HEK293 (cell line): Measurements from ENCODE around the gene OPN4.

Experiments used
- CTCF ChIA-PET: fragments of 350-600 bp; formaldehyde crosslinking; extraction: SDS; loops from one replicate; lab custom pipeline; 2021; ENCODE audit warnings: antibody characterized with exemption; lab: Yijun Ruan, JAX
- POLR2A ChIA-PET: fragments of 300-600 bp; formaldehyde crosslinking; extraction: SDS; loops from one replicate; lab custom pipeline; 2020; ENCODE audit warnings: antibody characterized with exemption, inconsistent platforms; lab: Yijun Ruan, JAX
- H3K27ac ChIP-seq: fragments of 200-500 bp; sonication (Bioruptor generic); 2 replicates; pipeline ENCODE4 v1.5.1; 2014; ENCODE audit warnings: low read depth, low read length, control low read depth, inconsistent platforms; ENCODE audit errors: extremely low read depth
- H3K36me3 ChIP-seq, 2 experiments: fragments of 200-500 bp in 1 of 2; sonication (Bioruptor generic) in 1 of 2; 1 replicate in 1 of 2; 2 replicates in 1 of 2; pipeline ENCODE4 v1.5.1; 2014 to 2017; ENCODE audit warnings: inconsistent platforms in 2 of 2, low read length in 2 of 2; ENCODE audit not compliant: control insufficient read depth in 2 of 2, insufficient read depth in 1 of 2
- H3K4me1 ChIP-seq: fragments of 200-500 bp; sonication (Bioruptor generic); 2 replicates; pipeline ENCODE4 v1.5.1; 2014; ENCODE audit warnings: mild to moderate bottlenecking, low read length, inconsistent platforms; ENCODE audit not compliant: control insufficient read depth, insufficient read depth
- H3K4me3 ChIP-seq: 2 replicates; pipeline ENCODE4 v1.5.1; 2011; ENCODE audit warnings: low read depth, mild to moderate bottlenecking, control low read depth, low read length, moderate library complexity
- H3K9me3 ChIP-seq: fragments of 200-500 bp; sonication (Bioruptor generic); 2 replicates; pipeline ENCODE4 v1.5.1; 2014; ENCODE audit warnings: low read depth, low read length, inconsistent platforms; ENCODE audit not compliant: control insufficient read depth, insufficient read depth
- BCL11A ChIP-seq: fragments of 450-650 bp; formaldehyde crosslinking; IDR thresholded peaks from 2 replicates; pipeline ENCODE4 v1.5.1; 2016; ENCODE audit warnings: low read depth, missing biosample characterization, missing genetic modification characterization
- GLIS1 ChIP-seq: fragments of 450-650 bp; formaldehyde crosslinking; IDR thresholded peaks from 2 replicates; pipeline ENCODE4 v1.5.1; 2016; ENCODE audit warnings: missing biosample characterization, missing genetic modification characterization
- PATZ1 ChIP-seq: fragments of 450-650 bp; formaldehyde crosslinking; IDR thresholded peaks from 2 replicates; pipeline ENCODE4 v1.5.1; 2016; ENCODE audit warnings: missing biosample characterization, missing genetic modification characterization
- PBX3 ChIP-seq: sonication (generic); formaldehyde crosslinking; IDR thresholded peaks from 2 replicates; pipeline ENCODE4 v1.8.1; 2022; ENCODE audit warnings: mild to moderate bottlenecking, moderate library complexity, missing genetic modification reagents
- RBAK ChIP-seq: fragments of 450-650 bp; formaldehyde crosslinking; IDR thresholded peaks from 2 replicates; pipeline ENCODE4 v1.5.1; 2016; ENCODE audit warnings: missing biosample characterization, missing genetic modification characterization
- SCRT2 ChIP-seq: fragments of 450-650 bp; formaldehyde crosslinking; IDR thresholded peaks from 2 replicates; pipeline ENCODE4 v1.5.1; 2016; ENCODE audit warnings: missing biosample characterization, missing genetic modification characterization
- SP7 ChIP-seq: fragments of 450-650 bp; formaldehyde crosslinking; IDR thresholded peaks from 2 replicates; pipeline ENCODE4 v1.5.1; 2016; ENCODE audit warnings: missing biosample characterization, missing genetic modification characterization
- TRIM28 ChIP-seq: IDR thresholded peaks from 2 replicates; pipeline ENCODE4 v1.6.1; 2011; ENCODE audit warnings: low read length, control low read depth, borderline replicate concordance
- YY2 ChIP-seq: fragments of 450-650 bp; formaldehyde crosslinking; IDR thresholded peaks from 2 replicates; pipeline ENCODE4 v1.5.1; 2016; ENCODE audit warnings: missing biosample characterization, missing genetic modification characterization
- ZBTB7A ChIP-seq: fragments of 450-650 bp; formaldehyde crosslinking; IDR thresholded peaks from 2 replicates; pipeline ENCODE4 v1.5.1; 2016; ENCODE audit warnings: low read depth, missing biosample characterization, missing genetic modification characterization
- ZNF112 ChIP-seq: fragments of 450-650 bp; formaldehyde crosslinking; IDR thresholded peaks from 2 replicates; pipeline ENCODE4 v1.5.0; 2017; ENCODE audit warnings: missing biosample characterization, missing genetic modification characterization
- ZNF202 ChIP-seq: fragments of 450-650 bp; formaldehyde crosslinking; IDR thresholded peaks from 2 replicates; pipeline ENCODE4 v1.5.1; 2016; ENCODE audit warnings: missing biosample characterization, missing genetic modification characterization, borderline replicate concordance
- ZNF24 ChIP-seq: fragments of 450-650 bp; formaldehyde crosslinking; IDR thresholded peaks from 2 replicates; pipeline ENCODE4 v1.5.1; 2016; ENCODE audit warnings: missing biosample characterization, missing genetic modification characterization
- ZNF248 ChIP-seq: fragments of 450-650 bp; formaldehyde crosslinking; IDR thresholded peaks from 2 replicates; pipeline ENCODE4 v1.5.1; 2017; ENCODE audit warnings: missing biosample characterization, missing genetic modification characterization
- ZNF350 ChIP-seq: fragments of 450-650 bp; formaldehyde crosslinking; IDR thresholded peaks from 2 replicates; pipeline ENCODE4 v1.5.0; 2017; ENCODE audit warnings: missing biosample characterization, mild to moderate bottlenecking, missing genetic modification characterization
- ZNF354C ChIP-seq: fragments of 450-650 bp; formaldehyde crosslinking; IDR thresholded peaks from 2 replicates; pipeline ENCODE4 v1.5.1; 2016; ENCODE audit warnings: missing biosample characterization, missing genetic modification characterization, low read depth, borderline replicate concordance
- ZNF416 ChIP-seq: fragments of 450-650 bp; formaldehyde crosslinking; IDR thresholded peaks from 2 replicates; pipeline ENCODE4 v1.5.1; 2016; ENCODE audit warnings: missing biosample characterization, missing genetic modification characterization
- ZNF585B ChIP-seq: fragments of 450-650 bp; formaldehyde crosslinking; IDR thresholded peaks from 2 replicates; pipeline ENCODE4 v1.5.1; 2016; ENCODE audit warnings: missing biosample characterization, missing genetic modification characterization
- ZNF623 ChIP-seq: fragments of 450-650 bp; formaldehyde crosslinking; IDR thresholded peaks from 2 replicates; pipeline ENCODE4 v1.5.1; 2016; ENCODE audit warnings: missing biosample characterization, missing genetic modification characterization
- ZNF747 ChIP-seq: fragments of 450-650 bp; formaldehyde crosslinking; IDR thresholded peaks from 2 replicates; pipeline ENCODE4 v1.5.1; 2016; ENCODE audit warnings: missing biosample characterization, missing genetic modification characterization
- ZNF843 ChIP-seq: fragments of 450-650 bp; formaldehyde crosslinking; IDR thresholded peaks from 2 replicates; pipeline ENCODE4 v1.5.1; 2016; ENCODE audit warnings: missing biosample characterization, missing genetic modification characterization
- ZSCAN16 ChIP-seq: fragments of 450-650 bp; formaldehyde crosslinking; IDR thresholded peaks from 2 replicates; pipeline ENCODE4 v1.5.1; 2016; ENCODE audit warnings: missing biosample characterization, missing genetic modification characterization
- ZSCAN23 ChIP-seq: fragments of 450-650 bp; formaldehyde crosslinking; IDR thresholded peaks from 2 replicates; pipeline ENCODE4 v1.5.1; 2016; ENCODE audit warnings: missing biosample characterization, missing genetic modification characterization
- ZSCAN30 ChIP-seq: fragments of 450-650 bp; IDR thresholded peaks from 2 replicates; pipeline ENCODE4 v1.5.1; 2018; ENCODE audit warnings: missing biosample characterization, mild to moderate bottlenecking, missing genetic modification characterization, moderate library complexity
- TF ChIP-seq, protein P1 (sequence below): fragments of 450-650 bp; formaldehyde crosslinking; IDR thresholded peaks from 2 replicates; pipeline ENCODE4 v1.5.1; 2016; ENCODE audit warnings: missing biosample characterization, missing genetic modification characterization, low read depth
- TF ChIP-seq, protein P2 (sequence below): fragments of 450-650 bp; formaldehyde crosslinking; conservative IDR thresholded peaks from 2 replicates; pipeline ENCODE4 v1.5.1; 2016; ENCODE audit warnings: low read depth, missing biosample characterization, missing genetic modification characterization

OPN4 gene

DNA sequence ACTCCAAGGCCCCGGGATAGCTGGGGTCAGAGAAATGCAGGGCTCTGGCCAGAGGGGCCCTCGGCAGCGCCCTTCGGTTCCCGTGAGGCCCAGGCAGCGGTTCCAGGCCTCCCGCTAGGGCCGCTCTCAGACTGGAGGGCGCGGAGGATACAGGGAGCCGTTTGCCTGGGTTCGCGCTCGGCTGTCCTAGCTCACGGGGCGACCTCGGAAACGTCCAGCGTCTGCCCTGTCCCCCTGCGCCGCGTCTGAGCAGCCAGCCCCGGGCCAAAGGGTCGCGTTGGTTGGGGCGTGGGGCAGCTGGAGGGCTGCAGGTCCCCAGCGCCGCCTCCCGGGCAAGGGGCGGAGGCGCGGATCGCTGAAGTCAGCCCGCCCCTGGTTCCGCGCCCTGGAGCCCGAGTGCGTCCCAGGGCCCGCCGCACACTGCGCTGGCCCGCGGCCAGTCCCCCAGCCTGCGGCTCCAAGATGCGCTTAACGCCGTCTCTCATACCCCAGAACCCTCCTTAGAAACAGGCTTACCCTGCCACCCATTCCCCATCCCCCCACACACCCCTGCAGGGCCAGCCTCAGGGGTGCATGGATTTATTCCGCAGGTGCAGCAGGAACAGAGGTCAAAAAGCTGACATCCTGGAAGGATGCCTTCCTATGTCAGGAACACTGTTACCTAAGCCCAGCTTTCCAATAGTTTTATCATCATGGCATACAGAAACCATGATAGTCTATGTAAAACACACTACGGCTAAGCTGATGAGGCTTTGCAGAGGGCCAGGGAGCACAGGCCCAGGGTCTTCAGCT lies 22.1 kb upstream of the OPN4 start (continued):
- TF ChIP-seq ZNF248 (no peak), ZNF416 (tag by site-specific recombination) (no peak), ZSCAN30 (tag by site-specific recombination) (no peak), TRIM28 (no peak)

- H3K4me3 ChIP-seq = no peak overlapping the region
- H3K4me1 ChIP-seq = no peaks in the 10 kb centered on the region
- 0 out of 2 replicates have a peak, but pooled peaks have one; percentile 22 for TF ChIP-seq SCRT2 (tag by site-specific recombination)
- TF ChIP-seq PBX3 (CRISPR knock-in tag) = no peak
- H3K36me3 ChIP-seq = no peaks in the 10 kb centered on the region
- H3K27ac ChIP-seq = no peak overlapping the region
- ChIA-PET POLR2A (no interaction called here), CTCF (no interaction called here)
- H3K9me3 ChIP-seq = no peaks in the 10 kb centered on the region
Measured at GRCh38 chr10:86632951-86633350, 21.4 kb upstream of the OPN4 start.

DNA sequence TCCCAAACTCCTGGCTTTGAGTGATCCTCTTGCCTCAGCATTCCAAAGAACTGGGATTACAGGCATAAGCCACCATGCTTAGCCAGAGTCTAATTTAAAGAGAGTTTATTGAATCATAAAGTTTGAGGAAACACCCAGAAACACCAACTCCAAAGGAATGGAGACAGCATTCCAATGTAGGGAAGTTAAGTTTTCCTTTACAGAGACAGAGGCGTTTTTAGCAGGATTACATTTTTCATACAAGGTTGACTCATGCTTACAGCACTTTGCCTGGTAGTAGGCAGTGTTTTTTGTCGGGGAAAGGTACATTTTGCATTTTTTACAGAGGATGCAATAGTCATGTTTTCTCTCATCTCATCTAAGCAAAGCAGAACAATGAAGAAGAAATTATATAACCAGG lies 18.9 kb upstream of the OPN4 start:
- no peak overlapping the region for H3K4me3 ChIP-seq
- TF ChIP-seq, protein P1, sequence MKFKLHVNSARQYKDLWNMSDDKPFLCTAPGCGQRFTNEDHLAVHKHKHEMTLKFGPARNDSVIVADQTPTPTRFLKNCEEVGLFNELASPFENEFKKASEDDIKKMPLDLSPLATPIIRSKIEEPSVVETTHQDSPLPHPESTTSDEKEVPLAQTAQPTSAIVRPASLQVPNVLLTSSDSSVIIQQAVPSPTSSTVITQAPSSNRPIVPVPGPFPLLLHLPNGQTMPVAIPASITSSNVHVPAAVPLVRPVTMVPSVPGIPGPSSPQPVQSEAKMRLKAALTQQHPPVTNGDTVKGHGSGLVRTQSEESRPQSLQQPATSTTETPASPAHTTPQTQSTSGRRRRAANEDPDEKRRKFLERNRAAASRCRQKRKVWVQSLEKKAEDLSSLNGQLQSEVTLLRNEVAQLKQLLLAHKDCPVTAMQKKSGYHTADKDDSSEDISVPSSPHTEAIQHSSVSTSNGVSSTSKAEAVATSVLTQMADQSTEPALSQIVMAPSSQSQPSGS (tag by site-specific recombination) = no peak
- TF ChIP-seq ZNF585B (tag by site-specific recombination) (no peak), ZSCAN16 (tag by site-specific recombination) (no peak), BCL11A (tag by site-specific recombination) (no peak), PATZ1 (tag by site-specific recombination) (no peak), ZBTB7A (tag by site-specific recombination) (no peak), ZNF202 (tag by site-specific recombination) (no peak), GLIS1 (tag by site-specific recombination) (no peak), ZSCAN23 (tag by site-specific recombination) (no peak), ZNF747 (no peak), ZNF623 (tag by site-specific recombination) (no peak), ZNF112 (tag by site-specific recombination) (no peak), ZNF843 (tag by site-specific recombination) (no peak), YY2 (tag by site-specific recombination) (no peak), ZNF350 (tag by site-specific recombination) (no peak), ZNF354C (no peak), ZNF24 (no peak), RBAK (no peak), SP7 (no peak)
- TF ChIP-seq, protein P2, sequence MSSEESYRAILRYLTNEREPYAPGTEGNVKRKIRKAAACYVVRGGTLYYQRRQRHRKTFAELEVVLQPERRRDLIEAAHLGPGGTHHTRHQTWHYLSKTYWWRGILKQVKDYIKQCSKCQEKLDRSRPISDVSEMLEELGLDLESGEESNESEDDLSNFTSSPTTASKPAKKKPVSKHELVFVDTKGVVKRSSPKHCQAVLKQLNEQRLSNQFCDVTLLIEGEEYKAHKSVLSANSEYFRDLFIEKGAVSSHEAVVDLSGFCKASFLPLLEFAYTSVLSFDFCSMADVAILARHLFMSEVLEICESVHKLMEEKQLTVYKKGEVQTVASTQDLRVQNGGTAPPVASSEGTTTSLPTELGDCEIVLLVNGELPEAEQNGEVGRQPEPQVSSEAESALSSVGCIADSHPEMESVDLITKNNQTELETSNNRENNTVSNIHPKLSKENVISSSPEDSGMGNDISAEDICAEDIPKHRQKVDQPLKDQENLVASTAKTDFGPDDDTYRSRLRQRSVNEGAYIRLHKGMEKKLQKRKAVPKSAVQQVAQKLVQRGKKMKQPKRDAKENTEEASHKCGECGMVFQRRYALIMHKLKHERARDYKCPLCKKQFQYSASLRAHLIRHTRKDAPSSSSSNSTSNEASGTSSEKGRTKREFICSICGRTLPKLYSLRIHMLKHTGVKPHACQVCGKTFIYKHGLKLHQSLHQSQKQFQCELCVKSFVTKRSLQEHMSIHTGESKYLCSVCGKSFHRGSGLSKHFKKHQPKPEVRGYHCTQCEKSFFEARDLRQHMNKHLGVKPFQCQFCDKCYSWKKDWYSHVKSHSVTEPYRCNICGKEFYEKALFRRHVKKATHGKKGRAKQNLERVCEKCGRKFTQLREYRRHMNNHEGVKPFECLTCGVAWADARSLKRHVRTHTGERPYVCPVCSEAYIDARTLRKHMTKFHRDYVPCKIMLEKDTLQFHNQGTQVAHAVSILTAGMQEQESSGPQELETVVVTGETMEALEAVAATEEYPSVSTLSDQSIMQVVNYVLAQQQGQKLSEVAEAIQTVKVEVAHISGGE = no peak
- no peaks in the 10 kb centered on the region for H3K4me1 ChIP-seq
- H3K9me3 ChIP-seq = no peaks in the 10 kb centered on the region
- POLR2A ChIA-PET = no interaction called here
- CTCF ChIA-PET = interaction anchor here (0.6 to 0.9 kb wide), 4 partner anchors 10 to 168 kb away, joined by 3 to 5 read pairs (median 4); no protein-coding TSS in a partner anchor
- no peak overlapping the region for H3K27ac ChIP-seq
- H3K36me3 ChIP-seq = no peaks in the 10 kb centered on the region
